A673 (cell line): ENCODE data around the gene SPATS2L.

Experiments used
- EZH2 ChIP-seq: fragments of 200-600 bp; sonication (generic); IDR thresholded peaks from 2 replicates; pipeline ENCODE4 v1.6.1; 2017; ENCODE audit warnings: borderline replicate concordance, low read depth, mild to moderate bottlenecking, mixed read lengths, antibody characterized with exemption, low read length; ENCODE audit not compliant: poor library complexity, severe bottlenecking
- TF ChIP-seq, protein P1 (sequence below): fragments of 300-800, 200-600 bp; sonication (generic); conservative IDR thresholded peaks from 2 replicates; pipeline ENCODE4 v1.5.1; 2017; ENCODE audit warnings: low read depth, mild to moderate bottlenecking, antibody characterized with exemption, low read length, moderate library complexity, mixed read lengths

DNA sequence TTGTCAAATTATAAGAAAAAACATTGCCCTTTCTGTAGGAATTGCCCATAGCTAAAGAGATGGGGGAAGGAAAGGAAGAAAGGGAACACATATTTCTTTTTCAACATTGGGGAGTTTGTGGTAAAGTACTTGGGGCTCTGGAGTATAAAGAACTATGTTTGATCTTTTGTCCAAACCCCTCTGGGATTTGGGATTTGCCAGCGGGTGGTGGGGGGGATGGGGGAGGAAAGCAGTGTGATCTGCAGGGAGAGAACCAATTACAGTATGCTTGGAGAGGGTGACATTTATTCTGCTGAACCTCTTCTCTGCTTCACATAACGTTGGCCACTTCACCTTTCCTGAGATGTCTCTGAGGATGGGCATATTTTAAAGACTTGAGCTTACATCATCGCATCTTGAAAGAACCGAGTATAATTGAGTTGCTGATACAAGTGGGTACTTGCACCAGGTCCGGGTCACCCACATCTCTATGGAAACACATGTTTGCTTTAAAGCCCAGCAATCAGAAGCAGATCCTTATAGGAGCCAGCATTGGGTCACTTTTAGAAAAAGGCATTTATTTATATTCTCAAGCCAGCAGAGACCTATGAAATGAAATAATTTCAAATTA lies 73.1 kb downstream of the SPATS2L start:
- TF ChIP-seq, protein P1, sequence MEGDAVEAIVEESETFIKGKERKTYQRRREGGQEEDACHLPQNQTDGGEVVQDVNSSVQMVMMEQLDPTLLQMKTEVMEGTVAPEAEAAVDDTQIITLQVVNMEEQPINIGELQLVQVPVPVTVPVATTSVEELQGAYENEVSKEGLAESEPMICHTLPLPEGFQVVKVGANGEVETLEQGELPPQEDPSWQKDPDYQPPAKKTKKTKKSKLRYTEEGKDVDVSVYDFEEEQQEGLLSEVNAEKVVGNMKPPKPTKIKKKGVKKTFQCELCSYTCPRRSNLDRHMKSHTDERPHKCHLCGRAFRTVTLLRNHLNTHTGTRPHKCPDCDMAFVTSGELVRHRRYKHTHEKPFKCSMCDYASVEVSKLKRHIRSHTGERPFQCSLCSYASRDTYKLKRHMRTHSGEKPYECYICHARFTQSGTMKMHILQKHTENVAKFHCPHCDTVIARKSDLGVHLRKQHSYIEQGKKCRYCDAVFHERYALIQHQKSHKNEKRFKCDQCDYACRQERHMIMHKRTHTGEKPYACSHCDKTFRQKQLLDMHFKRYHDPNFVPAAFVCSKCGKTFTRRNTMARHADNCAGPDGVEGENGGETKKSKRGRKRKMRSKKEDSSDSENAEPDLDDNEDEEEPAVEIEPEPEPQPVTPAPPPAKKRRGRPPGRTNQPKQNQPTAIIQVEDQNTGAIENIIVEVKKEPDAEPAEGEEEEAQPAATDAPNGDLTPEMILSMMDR, result no peak
- no peak for TF ChIP-seq EZH2
